Thymus (tissue), 11 donors: Measurements from ENCODE around the gene PEX5L. TPM values are rescaled to one million over a fixed set of nuclear protein-coding genes. Genes with fewer than 3 reads are reported as not detected.
A peak's percentile ranks its signal among the peaks of the same experiment; 100 is the strongest.

Source experiments
- DNase-seq, 9 donors: peaks; one replicate each; pipeline ENCODE4 v3.0.0-alpha.2; 2013; ENCODE audit warnings: low spot score in 9 of 9, low read depth in 6 of 9, missing footprints in 1 of 9
- H3K27ac ChIP-seq, 2 donors: one replicate each; pipeline ENCODE4 v1.5.1; 2013; ENCODE audit warnings: control low read depth in 1 of 2, low read depth in 1 of 2, low read length in 1 of 2, mild to moderate bottlenecking in 1 of 2, moderate library complexity in 1 of 2
- H3K27me3 ChIP-seq, 2 donors: one replicate each; pipeline ENCODE4 v1.5.1; 2013; ENCODE audit warnings: low read length in 1 of 2; ENCODE audit not compliant: control insufficient read depth in 2 of 2, insufficient read depth in 1 of 2
- H3K36me3 ChIP-seq, 2 donors: one replicate each; pipeline ENCODE4 v1.5.1; 2013; ENCODE audit warnings: low read length in 1 of 2, mild to moderate bottlenecking in 1 of 2, moderate library complexity in 1 of 2; ENCODE audit not compliant: control insufficient read depth in 2 of 2, insufficient read depth in 2 of 2
- H3K4me1 ChIP-seq, 2 donors: one replicate each; pipeline ENCODE4 v1.5.1; 2013; ENCODE audit warnings: low read length in 2 of 2; ENCODE audit not compliant: control insufficient read depth in 2 of 2, insufficient read depth in 2 of 2
- H3K4me3 ChIP-seq, 2 donors: one replicate each; pipeline ENCODE4 v1.5.1; 2013; ENCODE audit warnings: low read length in 2 of 2, control low read depth in 1 of 2, mild to moderate bottlenecking in 1 of 2
- H3K9me3 ChIP-seq, 2 donors: one replicate each; pipeline ENCODE4 v1.5.1; 2013; ENCODE audit warnings: low read length in 1 of 2, mild to moderate bottlenecking in 1 of 2; ENCODE audit not compliant: control insufficient read depth in 2 of 2, insufficient read depth in 1 of 2
- WGBS: extraction: QIAGEN DNeasy Blood & Tissue Kit; methylation state at CpG from one replicate; pipeline ENCODE4 v1.1.7; 2013; 5-methylcytosine and 5-hydroxymethylcytosine counted together
- polyA plus RNA-seq: library from polyadenylated mRNA; stranded (reverse); fragments of 200-250 nt; gene quantifications from one replicate; pipeline ENCODE4 v1.2.3, GENCODE V29; 2013
- total RNA-seq: library from RNA; stranded (reverse); fragments of 120-200 nt; gene quantifications from one replicate; pipeline ENCODE4 v1.2.4, GENCODE V29; 2013
- donor health status: healthy.

PEX5L gene
- total and polyA plus RNA-seq, 2 donors = 0.27 to 1.9 TPM

GRCh38 chr3:179967622-179968021 lies 69.1 kb downstream of the PEX5L start:
- H3K27me3 ChIP-seq = no peaks in the 10 kb centered on the region
- no peak overlapping the region for H3K4me3 ChIP-seq
- 86% methylated on average over 4 of the region's 4 CpGs for WGBS
- peaks cover 3 to 6% of the 10 kb centered on the region in 2 donors for H3K4me1 ChIP-seq
- H3K27ac ChIP-seq = no peak overlapping the region
- DNase-seq = no peak
- H3K36me3 ChIP-seq = no peaks in the 10 kb centered on the region
- no peaks in the 10 kb centered on the region for H3K9me3 ChIP-seq

- Histone ChIP-seq H3K27me3 (no peaks in the 10 kb centered on the region), H3K4me3 (no peak overlapping the region), H3K27ac (no peak overlapping the region), H3K9me3 (no peaks in the 10 kb centered on the region), H3K36me3 (no peaks in the 10 kb centered on the region), H3K4me1 (peaks cover 8 to 12% of the 10 kb centered on the region in 2 donors)
- DNase-seq = no peak
- WGBS = 29% methylated on average over 3 of the region's 3 CpGs
These were observed 71.8 kb downstream of the PEX5L start for GRCh38 chr3:179964890-179965289.

- Histone ChIP-seq H3K4me3 (no peak overlapping the region), H3K4me1 (peaks cover 8 to 23% of the 10 kb centered on the region in 2 donors), H3K27ac (no peak overlapping the region), H3K27me3 (no peaks in the 10 kb centered on the region), H3K9me3 (no peaks in the 10 kb centered on the region), H3K36me3 (no peaks in the 10 kb centered on the region)
- no peak for DNase-seq
- 89% methylated on average over 1 of the region's 1 CpG for WGBS
These were observed 73.9 kb downstream of the PEX5L start for GRCh38 chr3:179962629-179963387.

- peak overlapping the region in 1 of 2 donors; percentile 33 for H3K27ac ChIP-seq
- H3K9me3 ChIP-seq = no peaks in the 10 kb centered on the region
- WGBS = 48% methylated on average over 5 of the region's 5 CpGs
- no peaks in the 10 kb centered on the region for H3K36me3 ChIP-seq
- no peaks in the 10 kb centered on the region for H3K27me3 ChIP-seq
- DNase-seq = no peak
- no peak overlapping the region for H3K4me3 ChIP-seq
- peaks cover 16 to 31% of the 10 kb centered on the region in 2 donors for H3K4me1 ChIP-seq
These were observed 75.0 kb downstream of the PEX5L start for GRCh38 chr3:179961703-179962078.

GRCh38 chr3:179961071-179961702 lies 75.5 kb downstream of the PEX5L start:
- Histone ChIP-seq H3K4me3 (no peak overlapping the region), H3K27ac (peak overlapping the region in 1 of 2 donors; percentile 48), H3K4me1 (peaks cover 19 to 33% of the 10 kb centered on the region in 2 donors), H3K36me3 (no peaks in the 10 kb centered on the region), H3K9me3 (no peaks in the 10 kb centered on the region), H3K27me3 (no peaks in the 10 kb centered on the region)
- 63% methylated on average over 6 of the region's 6 CpGs for WGBS
- no peak for DNase-seq

GRCh38 chr3:179958759-179959158 lies 78.0 kb downstream of the PEX5L start:
- 86% methylated on average over 9 of the region's 9 CpGs for WGBS
- H3K4me3 ChIP-seq = no peak overlapping the region

GRCh38 chr3:179958143-179958542 lies 78.6 kb downstream of the PEX5L start:
- peak overlapping the region in 1 of 2 donors; percentile 33 for H3K27ac ChIP-seq
- DNase-seq = no peak
- no peaks in the 10 kb centered on the region for H3K9me3 ChIP-seq
- no peaks in the 10 kb centered on the region for H3K27me3 ChIP-seq
- WGBS = 56% methylated on average over 2 of the region's 2 CpGs
- no peaks in the 10 kb centered on the region for H3K36me3 ChIP-seq
- peaks cover 28 to 53% of the 10 kb centered on the region in 2 donors for H3K4me1 ChIP-seq
- no peak overlapping the region for H3K4me3 ChIP-seq

More at GRCh38 chr3:179958759-179959158, 78.0 kb downstream of the PEX5L start:
- Histone ChIP-seq H3K9me3 (no peaks in the 10 kb centered on the region), H3K27ac (no peak overlapping the region), H3K36me3 (no peaks in the 10 kb centered on the region), H3K4me1 (peaks cover 28 to 50% of the 10 kb centered on the region in 2 donors), H3K27me3 (no peaks in the 10 kb centered on the region)
- no peak for DNase-seq

GRCh38 chr3:179957264-179957845 lies 79.4 kb downstream of the PEX5L start:
- H3K4me1 ChIP-seq = peaks cover 28 to 53% of the 10 kb centered on the region in 2 donors
- peak in 1 of 9 donors; percentile 43 for DNase-seq
- H3K9me3 ChIP-seq = no peaks in the 10 kb centered on the region
- H3K36me3 ChIP-seq = no peaks in the 10 kb centered on the region
- no peaks in the 10 kb centered on the region for H3K27me3 ChIP-seq
- peak overlapping the region in 1 of 2 donors; percentile 21 for H3K4me3 ChIP-seq
- peak overlapping the region in 1 of 2 donors; percentile 94 for H3K27ac ChIP-seq
- 8% methylated on average over 2 of the region's 2 CpGs for WGBS

- DNase-seq = peak; percentile 51 to 90 (median 76)
- WGBS = 4% methylated on average over 7 of the region's 7 CpGs
- peaks cover 25 to 49% of the 10 kb centered on the region in 2 donors for H3K4me1 ChIP-seq
These were observed 80.3 kb downstream of the PEX5L start for GRCh38 chr3:179956416-179956830.

More at GRCh38 chr3:179956416-179956830, 80.3 kb downstream of the PEX5L start:
- Histone ChIP-seq H3K27ac (peak overlapping the region in 1 of 2 donors; percentile 94), H3K4me3 (peak overlapping the region in 1 of 2 donors; percentile 21), H3K9me3 (no peaks in the 10 kb centered on the region), H3K36me3 (no peaks in the 10 kb centered on the region), H3K27me3 (no peaks in the 10 kb centered on the region)
